CMK (cell line): Measurements from ENCODE around the gene PKN3.
"Not testable (repeated sequence)": the region's sequence is repeated elsewhere in the genome, so short reads cannot be mapped to it uniquely, and the experiment has no call there.

Experiments
- DNase-seq: peaks from one replicate; pipeline ENCODE4 v3.0.0-alpha.2; 2010; ENCODE audit warnings: low read depth

Gene PKN3

DNA sequence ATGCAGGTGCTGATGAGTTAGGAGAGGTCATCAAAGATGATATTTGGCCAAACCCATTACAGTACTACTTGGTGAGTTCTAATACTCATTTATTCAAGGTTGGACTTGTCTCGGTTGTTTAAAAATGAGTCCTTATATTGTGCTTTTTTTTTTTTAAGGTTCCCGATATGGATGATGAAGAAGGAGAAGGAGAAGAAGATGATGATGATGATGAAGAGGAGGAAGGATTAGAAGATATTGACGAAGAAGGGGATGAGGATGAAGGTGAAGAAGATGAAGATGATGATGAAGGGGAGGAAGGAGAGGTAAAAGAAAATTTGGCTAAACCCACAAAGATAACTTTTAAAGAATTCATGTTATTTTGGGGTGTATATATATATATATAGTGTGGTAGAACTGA, 8.6 kb upstream of the PKN3 start:
- not testable (repeated sequence) for DNase-seq

DNA sequence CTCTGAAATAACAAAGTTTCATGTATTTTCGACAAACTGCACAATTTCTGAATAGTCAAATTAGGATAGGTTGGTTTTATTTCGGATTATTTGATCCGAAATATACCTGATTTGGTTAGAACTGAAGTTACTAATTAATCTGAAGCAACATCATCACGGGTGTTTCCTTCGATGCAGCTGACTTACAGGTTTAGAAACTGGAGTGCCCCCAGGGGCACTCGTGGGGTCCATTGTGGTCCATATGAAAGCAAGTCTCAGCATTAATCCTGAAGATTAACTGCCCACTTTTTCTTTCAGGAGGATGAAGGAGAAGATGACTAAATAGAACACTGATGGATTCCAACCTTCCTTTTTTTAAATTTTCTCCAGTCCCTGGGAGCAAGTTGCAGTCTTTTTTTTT, 8.0 kb upstream of the PKN3 start:
- no peak for DNase-seq

DNA sequence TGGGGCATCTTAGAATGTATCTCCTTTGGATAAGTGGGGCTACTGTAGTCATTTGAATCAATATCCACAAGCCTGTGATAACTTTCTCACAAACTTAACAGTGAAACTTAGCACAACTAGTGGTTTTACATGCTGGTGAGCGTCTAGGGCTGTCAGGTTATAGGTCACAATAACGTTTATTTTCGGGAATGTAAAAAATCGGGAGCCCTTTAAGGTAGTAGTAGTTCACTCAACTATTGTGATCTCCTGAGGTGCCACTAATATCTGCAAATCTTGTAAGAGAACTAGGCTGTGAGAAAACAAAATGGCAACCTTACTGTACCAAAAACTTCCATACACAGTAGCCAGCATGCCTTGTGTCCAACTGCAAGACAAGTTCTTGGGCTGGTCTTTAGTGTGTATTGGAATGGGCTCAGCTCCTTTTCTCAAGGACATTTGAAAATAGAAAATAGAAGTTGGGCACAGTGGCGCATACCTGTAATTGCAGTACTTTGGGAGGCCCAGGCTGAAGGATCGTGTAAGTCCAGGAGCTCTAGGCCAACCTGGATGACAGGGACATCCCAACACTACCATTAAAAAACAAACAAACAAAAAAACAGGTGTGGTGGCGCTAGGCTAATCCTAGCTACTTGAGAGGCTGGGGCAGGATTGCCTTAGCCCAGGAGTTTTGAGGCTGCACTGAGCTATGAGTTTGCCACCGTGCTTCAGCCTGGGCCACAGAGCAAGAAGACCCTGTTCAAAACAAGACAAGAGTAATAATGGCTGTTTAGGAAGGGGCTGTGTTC, 5.2 kb upstream of the PKN3 start:
- no peak for DNase-seq

DNA sequence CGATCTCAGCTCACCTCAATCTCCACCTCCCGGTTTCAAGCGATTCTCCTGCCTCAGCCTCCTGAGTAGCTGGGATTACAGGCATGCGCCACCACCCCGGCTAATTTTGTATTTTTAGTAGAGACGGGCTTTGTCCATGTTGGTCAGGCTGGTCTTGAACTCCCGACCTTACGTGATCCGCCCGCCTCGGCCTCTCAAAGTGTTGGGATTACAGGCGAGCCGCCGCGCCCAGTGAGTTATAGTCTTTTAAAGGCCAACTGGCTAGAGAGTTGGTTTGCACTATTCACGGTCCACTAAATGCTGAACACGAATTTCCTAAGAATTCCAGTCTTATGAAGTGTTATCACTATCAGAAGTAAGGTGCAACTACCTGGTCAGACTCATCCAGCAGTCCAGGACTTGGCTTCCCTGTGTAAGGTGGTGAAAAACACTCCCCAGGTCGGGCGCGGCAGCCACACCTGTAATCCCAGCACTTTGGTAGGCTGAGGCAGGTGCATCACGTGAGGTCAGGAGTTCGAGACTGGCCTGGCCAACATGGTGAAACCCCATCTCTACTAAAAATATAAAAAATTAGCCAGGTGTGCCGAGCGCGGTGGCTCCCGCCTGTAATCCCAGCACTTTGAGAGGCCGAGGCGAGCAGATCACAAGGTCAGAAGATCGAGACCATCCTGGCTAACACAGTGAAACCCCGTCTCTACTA, 3.1 kb upstream of the PKN3 start:
- not testable (repeated sequence) for DNase-seq

DNA sequence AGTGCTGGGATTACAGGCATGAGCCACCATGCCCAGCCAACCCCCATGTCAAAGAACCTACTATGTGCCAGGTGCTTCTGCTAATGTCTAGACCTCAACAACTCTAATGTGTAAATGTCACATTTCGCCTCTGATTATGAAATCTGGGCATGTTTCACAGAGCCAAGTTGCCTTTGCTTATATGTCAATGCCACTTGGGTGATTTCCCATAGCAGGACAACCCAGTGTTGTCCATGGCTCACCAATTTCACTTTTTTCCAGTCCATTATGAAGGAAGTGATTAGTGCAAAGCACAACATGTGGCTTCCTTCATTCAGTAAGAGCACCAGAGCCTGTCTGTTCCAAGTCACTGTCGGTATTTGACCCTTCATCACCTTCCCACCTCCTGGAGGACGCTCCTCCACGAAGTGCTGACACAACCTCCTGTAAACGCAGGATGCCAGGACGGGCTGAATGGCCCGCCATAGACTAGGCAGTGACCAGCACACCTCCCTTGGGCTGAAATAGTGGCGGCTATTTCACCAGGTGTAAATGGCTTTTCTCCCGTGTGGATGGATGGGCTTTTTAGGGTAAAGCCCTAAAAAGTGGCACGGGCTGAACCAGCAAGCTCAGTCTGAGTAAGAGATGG, 962 bp upstream of the PKN3 start:
- DNase-seq, result no peak

DNA sequence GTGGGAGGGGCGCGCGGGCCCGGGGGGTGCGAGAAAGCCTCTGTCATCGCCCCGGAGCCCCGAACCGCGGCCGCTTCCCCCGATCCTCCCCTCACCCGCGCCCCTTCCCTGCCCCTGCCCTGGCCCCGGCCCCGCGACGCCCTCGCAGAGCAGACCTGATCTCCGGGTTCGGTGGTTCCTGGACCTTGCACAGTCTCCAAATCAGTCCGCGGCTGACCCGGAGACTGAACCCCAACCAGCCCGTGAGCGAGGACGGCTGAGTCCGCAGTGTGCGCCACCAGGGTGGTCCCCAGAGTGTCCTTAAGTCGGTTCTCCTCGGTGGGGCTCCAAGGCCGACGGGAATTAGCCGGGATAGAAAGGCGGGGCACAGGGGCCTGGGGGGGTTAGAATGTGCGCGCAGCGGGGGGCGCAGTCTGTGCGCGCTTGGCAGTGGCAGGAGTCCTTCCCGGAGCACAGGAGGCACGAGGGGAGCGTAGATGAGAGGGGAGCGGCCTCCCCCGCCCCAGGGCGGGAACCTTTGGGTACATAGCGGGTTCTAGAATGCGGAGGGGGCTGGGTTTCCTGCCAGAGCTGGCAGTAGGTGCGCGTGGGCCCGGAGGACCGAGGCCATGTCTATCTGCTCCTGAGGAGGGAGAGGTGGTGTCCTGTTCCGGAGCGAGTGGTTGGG, 779 bp downstream of the PKN3 start:
- peak; percentile 62 for DNase-seq

DNA sequence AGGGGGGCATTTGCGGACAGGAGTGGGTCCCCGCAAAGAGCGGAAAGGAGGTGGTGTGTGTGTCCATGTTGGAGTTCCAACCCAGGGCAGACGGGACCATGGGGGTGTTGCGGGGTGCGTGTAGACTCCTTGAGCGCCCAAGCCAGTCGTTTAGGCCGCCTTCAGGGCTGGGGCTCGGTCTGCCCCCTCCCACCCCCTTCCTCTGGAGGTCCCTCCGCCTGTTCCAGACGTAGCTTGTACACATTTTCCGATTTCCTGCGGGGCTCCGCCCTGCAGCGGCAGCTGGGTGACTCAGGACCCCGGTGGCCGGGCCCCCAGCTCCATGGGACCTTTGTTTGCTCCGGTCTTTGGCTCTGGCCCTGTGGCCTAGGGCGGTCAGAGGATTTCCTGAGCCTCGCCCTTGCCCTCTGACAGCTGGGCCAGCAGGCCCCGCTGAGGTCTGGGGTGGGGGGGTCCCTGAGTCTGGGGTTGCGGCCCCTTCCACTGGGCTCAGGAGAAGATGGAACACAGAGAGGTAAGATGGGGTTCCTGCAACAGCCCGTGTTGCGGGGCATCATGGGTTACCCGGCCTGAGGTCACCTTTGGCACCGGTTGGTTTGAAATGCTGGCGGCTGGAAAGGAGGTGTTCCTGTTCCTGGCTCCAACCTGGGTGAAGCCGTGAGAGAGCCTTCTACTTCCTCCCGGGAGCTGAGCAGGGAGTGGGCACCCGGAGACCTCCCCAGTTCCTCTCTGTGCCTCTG, 1.5 kb downstream of the PKN3 start:
- no peak for DNase-seq

DNA sequence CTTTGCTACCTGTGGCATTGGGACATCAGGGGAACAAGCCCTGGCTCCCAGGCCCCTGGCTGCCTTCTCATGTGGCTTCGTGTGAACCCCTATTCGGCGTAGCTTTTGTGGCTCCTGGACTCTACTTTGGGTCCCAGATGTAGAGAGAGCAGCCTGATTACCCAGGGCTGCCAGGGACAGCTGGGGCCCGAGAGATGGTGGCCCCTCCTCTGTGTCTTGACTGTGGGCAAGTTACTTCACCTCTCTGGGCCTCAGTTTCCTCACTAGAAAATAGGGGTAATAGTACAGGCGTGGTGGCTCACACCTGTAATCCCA, 2.0 kb downstream of the PKN3 start:
- no peak for DNase-seq

DNA sequence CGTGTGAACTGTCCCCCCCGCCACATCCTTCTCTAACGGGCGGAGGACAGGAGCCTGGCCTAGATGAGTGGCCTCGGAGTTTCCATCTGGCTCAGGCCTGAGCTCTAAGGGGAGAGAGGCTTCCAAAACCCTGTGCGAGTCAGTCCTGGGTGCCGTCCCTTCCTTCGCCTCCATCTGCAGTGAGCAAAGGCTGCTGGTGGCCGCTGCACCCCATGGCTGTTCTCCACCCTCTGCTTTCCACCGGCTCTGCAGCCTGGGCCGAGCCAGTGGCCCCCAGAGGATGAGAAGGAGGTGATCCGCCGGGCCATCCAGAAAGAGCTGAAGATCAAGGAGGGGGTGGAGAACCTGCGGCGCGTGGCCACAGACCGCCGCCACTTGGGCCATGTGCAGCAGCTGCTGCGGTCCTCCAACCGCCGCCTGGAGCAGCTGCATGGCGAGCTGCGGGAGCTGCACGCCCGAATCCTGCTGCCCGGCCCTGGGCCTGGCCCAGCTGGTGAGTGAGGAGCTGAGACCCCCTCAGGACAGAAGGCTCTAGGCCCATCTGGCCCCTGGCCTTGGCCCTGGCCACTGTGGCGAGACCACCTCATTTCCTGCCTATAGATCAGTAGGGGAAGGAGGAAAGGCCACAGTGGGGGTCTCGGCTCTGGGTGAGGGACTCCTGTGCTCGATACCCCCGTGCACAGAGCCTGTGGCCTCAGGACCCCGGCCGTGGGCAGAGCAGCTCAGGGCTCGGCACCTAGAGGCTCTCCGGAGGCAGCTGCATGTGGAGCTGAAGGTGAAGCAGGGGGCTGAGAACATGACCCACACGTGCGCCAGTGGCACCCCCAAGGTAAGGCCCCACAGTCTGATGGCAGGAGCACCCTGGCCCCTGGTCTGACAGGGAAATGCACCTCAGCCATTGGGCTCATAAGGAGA, 3.0 kb downstream of the PKN3 start:
- no peak for DNase-seq

DNA sequence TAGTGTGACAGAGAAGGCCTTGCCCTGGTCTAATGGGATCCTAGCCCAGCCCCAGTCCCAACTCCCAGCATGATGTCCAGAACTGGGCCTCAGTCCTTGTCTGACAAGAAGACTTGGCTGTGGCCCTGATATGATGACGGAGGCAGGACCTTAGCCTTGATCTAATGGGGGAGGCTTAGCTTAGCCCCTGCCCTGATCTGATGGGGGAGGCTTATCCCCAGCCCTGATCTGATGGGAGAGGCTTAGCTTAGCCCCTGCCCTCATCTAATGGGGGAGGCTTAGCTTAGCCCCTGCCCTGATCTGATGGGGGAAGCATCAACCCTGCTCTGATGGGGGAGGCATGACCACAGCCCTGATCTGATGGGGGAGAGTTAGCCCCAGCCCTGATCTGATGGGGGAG, 3.7 kb downstream of the PKN3 start:
- DNase-seq, result no peak

DNA sequence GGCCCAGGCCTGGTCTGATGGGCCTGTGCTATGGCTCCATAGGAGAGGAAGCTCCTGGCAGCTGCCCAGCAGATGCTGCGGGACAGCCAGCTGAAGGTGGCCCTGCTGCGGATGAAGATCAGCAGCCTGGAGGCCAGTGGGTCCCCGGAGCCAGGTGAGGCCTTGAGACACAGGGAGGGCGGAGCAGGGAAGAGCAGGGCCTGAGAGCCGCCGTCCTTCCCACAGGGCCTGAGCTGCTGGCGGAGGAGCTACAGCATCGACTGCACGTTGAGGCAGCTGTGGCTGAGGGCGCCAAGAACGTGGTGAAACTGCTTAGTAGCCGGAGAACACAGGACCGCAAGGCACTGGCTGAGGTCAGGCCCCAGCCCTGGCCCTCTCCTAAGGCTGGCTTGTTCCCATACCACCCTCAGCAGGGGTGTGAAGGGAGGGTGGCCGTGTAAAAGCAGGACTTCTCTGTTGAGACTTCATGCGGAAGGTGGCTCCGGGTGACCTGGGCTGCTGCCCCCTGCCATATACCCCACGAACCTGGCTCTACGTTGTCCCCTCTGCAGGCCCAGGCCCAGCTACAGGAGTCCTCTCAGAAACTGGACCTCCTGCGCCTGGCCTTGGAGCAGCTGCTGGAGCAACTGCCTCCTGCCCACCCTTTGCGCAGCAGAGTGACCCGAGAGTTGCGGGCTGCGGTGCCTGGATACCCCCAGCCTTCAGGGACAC, 4.5 kb downstream of the PKN3 start:
- DNase-seq, result no peak

DNA sequence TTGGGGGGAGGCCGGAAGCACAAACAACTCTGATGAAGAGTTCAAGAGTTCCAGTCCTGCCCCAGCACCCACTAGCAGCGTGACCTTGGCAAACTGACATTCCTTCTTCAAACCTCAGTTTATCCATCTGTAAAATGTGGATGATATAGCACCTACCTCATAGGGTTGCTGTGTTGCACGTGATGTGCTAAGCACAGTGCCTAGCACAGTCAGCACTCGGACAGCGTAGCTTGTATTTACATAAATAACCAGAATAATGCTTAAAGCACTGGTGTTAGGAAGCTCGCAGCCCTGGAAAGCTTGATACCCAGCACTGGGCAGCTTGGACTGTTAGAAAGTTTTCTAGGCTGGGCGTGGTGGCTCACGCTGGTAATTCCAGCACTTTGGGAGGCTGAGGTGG, 5.1 kb downstream of the PKN3 start:
- no peak for DNase-seq

DNA sequence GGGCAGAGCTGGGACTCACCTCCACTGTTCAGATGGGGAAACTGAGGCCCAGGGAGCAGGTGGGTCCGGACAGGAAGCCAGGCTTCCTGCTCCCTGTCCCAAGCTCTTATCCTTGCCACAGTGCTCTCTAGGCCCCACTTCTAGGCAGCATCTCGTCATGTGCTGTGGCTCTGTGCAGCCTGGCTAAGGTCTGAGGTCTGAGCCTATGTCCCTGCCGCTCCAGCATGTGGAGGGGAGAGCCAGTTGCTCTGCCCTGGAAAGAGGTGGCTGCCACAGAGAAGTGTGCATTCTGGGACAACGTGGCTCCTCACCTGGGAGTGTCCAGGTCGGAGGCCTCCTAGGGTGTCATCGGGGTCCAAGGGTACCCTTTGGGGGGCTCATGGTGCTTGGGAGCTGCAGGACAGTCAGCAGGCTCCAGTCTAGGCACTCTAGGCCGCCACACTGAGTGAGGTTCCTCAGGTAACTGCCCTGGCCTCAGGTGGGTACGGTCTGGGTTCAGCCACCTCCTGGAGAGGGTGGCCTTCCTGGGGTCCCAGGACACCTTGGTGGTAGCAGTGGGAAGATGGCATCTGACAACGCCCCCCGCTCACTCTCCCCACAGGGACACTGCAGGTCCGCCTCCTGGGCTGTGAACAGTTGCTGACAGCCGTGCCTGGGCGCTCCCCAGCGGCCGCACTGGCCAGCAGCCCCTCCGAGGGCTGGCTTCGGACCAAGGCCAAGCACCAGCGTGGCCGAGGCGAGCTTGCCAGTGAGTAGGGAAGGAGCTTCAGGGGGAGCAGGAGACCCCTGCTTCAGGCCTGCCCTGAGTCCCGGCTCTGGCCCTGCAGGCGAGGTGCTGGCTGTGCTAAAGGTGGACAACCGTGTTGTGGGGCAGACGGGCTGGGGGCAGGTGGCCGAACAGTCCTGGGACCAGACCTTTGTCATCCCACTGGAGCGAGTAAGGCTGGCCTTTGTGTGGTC, 10.4 kb downstream of the PKN3 start:
- no peak for DNase-seq

DNA sequence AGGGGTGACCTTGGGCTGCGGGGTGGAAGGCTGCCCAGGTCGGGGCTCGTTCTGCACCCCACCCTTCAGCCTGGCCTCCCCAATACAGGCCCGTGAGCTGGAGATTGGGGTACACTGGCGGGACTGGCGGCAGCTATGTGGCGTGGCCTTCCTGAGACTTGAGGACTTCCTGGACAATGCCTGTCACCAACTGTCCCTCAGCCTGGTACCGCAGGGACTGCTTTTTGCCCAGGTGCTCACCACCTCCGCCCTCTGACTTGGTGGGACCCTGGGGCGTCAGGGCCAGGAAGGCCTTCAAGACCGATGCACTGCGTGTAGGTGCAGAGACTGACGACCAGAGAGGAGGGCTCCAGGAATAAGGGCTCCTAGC, 11.1 kb downstream of the PKN3 start:
- DNase-seq, result no peak

DNA sequence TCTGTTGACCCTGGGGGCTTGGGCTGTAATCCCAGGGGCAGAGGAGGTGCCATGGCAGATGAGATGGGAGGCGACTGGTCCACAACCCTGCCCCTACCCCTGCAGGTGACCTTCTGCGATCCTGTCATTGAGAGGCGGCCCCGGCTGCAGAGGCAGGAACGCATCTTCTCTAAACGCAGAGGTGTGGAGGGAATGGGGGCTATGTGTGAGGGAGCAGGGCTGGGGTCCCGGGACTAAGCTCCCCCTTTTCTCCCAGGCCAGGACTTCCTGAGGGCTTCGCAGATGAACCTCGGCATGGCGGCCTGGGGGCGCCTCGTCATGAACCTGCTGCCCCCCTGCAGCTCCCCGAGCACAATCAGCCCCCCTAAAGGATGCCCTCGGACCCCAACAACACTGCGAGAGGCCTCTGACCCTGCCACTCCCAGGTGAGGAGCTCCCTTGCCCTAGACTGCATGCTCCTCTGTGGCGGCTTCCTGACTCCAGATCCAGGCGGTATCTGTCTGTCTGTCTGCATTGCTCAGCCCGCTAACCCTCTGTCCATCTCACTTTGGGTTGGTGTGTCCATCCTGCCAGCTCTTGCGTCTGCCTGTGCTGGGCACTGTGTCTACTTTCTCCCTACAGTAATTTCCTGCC, 11.8 kb downstream of the PKN3 start:
- no peak for DNase-seq

DNA sequence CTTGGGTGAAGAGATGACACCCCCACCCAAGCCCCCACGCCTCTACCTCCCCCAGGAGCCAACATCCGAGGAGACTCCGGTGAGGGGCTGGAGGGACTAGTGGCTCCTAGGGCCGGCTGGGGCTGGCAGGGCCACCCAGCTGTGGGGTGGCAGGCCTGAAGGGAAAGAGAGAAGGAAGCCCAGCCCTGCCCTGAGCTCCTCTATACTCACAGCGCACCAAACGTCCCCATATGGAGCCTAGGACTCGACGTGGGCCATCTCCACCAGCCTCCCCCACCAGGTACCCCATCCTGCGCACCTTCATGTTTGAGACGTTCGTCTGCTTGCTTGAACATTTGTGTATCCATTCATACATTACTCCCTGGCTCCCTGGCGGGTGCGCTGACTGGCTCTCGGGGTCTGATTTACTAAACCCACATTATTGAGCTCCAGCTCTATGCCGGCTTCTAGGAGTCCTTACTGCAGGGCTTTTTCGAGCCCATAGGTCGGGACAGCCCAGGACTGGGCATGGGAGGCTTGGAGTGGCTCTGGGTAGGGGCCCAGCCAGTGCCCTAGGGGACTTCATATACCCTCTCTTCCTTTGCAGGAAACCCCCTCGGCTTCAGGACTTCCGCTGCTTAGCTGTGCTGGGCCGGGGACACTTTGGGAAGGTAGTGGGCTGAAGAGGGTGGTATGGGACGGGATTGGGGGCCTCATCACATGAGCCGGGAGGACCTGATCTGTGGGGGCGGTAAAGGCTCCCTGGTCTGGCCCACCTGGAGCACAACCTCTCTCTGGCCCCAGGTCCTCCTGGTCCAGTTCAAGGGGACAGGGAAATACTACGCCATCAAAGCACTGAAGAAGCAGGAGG, 12.5 kb downstream of the PKN3 start:
- no peak for DNase-seq

DNA sequence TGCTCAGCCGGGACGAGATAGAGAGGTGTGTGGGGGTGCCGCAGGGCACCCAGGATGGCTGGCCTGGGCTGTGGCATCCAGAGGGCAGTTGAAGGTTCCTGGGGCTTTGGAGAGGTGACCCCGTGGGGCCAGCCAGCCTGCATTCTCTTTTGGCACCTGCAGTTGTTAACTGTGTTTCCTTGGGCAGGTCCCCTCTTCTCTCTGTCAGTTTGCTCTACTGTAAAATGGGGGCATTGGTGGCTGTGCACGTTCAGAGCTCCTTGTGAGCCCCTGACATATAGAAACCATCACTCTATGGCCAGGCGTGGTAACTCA, 13.1 kb downstream of the PKN3 start:
- DNase-seq, result no peak

DNA sequence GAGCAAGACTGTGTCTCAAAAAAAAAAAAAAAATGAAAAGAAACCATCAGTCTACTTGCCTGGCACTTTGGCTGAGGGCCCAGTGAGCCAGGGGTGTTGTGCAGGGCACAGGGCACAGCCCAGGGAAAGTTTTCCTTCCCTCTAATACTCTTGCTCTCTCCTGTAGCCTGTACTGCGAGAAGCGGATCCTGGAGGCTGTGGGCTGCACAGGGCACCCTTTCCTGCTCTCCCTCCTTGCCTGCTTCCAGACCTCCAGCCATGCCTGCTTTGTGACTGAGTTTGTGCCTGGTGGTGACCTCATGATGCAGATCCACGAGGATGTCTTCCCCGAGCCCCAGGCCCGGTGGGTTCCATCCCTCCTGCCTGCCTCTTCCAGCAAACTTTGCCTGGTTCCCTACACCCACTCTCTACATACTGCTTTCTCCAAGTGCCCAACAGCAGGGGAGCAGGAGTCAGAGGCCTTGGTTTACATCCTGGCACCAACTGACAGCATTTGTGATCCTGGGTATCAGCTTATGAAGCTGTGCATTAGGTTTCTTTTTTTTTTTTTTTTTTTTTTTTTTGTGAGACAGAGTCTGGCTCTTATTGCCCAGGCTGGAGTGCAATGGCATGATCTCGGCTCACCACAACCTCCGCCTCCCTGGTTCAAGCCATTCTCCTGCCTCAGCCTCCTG, 14.4 kb downstream of the PKN3 start:
- no peak for DNase-seq
